Measurements from ENCODE around the gene WFIKKN2.

DNA sequence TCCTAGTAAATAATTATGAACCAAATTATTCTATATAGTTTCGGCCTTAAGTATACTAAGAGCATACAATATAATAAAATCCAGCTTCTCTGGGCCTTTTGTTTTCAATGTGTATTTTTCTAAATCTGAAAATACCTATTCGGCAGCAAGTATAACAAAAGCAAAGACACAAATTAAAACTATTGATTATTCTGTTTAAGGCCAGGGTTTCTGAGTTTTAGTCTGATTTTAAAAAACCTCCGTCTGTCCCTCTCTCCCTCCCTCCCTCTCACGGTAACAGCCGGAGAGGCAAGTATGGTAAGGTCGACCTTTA lies 29.3 kb downstream of the WFIKKN2 start:
- TF ChIP-seq ZNF830 (tag by site-specific recombination; IDR thresholded peaks at IDR 0.05; ENCODE audit: low read depth) (no peak), ZNF221 (tag by site-specific recombination; IDR thresholded peaks at IDR 0.05; ENCODE audit: borderline replicate concordance) (no peak), ZNF768 (tag by site-specific recombination; IDR thresholded peaks at IDR 0.05) (no peak), ZNF670 (tag by site-specific recombination; IDR thresholded peaks at IDR 0.05; ENCODE audit: low read depth) (no peak), ZNF112 (tag by site-specific recombination; IDR thresholded peaks at IDR 0.05) (no peak), TRIM28 (IDR thresholded peaks at IDR 0.05; ENCODE audit: borderline replicate concordance, low read length) (no peak), KLF16 (tag by site-specific recombination; IDR thresholded peaks at IDR 0.05) (no peak), ZBTB1 (tag by site-specific recombination; IDR thresholded peaks at IDR 0.05) (no peak), ZFP37 (tag by site-specific recombination; IDR thresholded peaks at IDR 0.05) (no peak)
- TF ChIP-seq, protein P1, sequence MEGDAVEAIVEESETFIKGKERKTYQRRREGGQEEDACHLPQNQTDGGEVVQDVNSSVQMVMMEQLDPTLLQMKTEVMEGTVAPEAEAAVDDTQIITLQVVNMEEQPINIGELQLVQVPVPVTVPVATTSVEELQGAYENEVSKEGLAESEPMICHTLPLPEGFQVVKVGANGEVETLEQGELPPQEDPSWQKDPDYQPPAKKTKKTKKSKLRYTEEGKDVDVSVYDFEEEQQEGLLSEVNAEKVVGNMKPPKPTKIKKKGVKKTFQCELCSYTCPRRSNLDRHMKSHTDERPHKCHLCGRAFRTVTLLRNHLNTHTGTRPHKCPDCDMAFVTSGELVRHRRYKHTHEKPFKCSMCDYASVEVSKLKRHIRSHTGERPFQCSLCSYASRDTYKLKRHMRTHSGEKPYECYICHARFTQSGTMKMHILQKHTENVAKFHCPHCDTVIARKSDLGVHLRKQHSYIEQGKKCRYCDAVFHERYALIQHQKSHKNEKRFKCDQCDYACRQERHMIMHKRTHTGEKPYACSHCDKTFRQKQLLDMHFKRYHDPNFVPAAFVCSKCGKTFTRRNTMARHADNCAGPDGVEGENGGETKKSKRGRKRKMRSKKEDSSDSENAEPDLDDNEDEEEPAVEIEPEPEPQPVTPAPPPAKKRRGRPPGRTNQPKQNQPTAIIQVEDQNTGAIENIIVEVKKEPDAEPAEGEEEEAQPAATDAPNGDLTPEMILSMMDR (tag by site-specific recombination; IDR thresholded peaks at IDR 0.05): no peak
- TF ChIP-seq, protein P2, sequence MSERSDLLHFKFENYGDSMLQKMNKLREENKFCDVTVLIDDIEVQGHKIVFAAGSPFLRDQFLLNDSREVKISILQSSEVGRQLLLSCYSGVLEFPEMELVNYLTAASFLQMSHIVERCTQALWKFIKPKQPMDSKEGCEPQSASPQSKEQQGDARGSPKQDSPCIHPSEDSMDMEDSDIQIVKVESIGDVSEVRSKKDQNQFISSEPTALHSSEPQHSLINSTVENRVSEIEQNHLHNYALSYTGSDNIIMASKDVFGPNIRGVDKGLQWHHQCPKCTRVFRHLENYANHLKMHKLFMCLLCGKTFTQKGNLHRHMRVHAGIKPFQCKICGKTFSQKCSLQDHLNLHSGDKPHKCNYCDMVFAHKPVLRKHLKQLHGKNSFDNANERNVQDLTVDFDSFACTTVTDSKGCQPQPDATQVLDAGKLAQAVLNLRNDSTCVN (tag by site-specific recombination; optimal IDR thresholded peaks at IDR 0.05): no peak
- TF ChIP-seq, protein P3, sequence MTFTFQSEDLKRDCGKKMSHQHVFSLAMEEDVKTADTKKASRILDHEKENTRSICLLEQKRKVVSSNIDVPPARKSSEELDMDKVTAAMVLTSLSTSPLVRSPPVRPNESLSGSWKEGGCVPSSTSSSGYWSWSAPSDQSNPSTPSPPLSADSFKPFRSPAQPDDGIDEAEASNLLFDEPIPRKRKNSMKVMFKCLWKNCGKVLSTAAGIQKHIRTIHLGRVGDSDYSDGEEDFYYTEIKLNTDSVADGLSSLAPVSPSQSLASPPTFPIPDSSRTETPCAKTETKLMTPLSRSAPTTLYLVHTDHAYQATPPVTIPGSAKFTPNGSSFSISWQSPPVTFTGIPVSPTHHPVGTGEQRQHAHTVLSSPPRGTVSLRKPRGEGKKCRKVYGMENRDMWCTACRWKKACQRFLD (tag by site-specific recombination; IDR thresholded peaks at IDR 0.05): no peak
- TF ChIP-seq, protein P4, sequence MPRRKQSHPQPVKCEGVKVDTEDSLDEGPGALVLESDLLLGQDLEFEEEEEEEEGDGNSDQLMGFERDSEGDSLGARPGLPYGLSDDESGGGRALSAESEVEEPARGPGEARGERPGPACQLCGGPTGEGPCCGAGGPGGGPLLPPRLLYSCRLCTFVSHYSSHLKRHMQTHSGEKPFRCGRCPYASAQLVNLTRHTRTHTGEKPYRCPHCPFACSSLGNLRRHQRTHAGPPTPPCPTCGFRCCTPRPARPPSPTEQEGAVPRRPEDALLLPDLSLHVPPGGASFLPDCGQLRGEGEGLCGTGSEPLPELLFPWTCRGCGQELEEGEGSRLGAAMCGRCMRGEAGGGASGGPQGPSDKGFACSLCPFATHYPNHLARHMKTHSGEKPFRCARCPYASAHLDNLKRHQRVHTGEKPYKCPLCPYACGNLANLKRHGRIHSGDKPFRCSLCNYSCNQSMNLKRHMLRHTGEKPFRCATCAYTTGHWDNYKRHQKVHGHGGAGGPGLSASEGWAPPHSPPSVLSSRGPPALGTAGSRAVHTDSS (tag by site-specific recombination; IDR thresholded peaks at IDR 0.05): no peak

Data from HEK293 (cell line).